ENCODE measurements around the gene ITSN1. TPM values are rescaled to one million over a fixed set of nuclear protein-coding genes. Genes with fewer than 3 reads are reported as not detected.
"Not testable (repeated sequence)": the region's sequence is repeated elsewhere in the genome, so short reads cannot be mapped to it uniquely, and the experiment has no call there.

Gene ITSN1
- total RNA-seq, 1 donor from 2014 or later, result 4.8 TPM

- Mint-ChIP-seq H3K36me3 (ENCODE audit: low read depth) (peaks cover 26% of the 10 kb centered on the region), H3K27ac (no peak overlapping the region), H3K9me3 (no peaks in the 10 kb centered on the region), H3K27me3 (peaks cover 5% of the 10 kb centered on the region), H3K4me3 (no peak overlapping the region), H3K4me1 (peaks cover 27% of the 10 kb centered on the region)
- no peak for DNase-seq
- intact Hi-C loops (cut with micrococcal nuclease), result no loop called here
These were observed 256.9 kb downstream of the ITSN1 start for GRCh38 chr21:33899199-33899598.

GRCh38 chr21:33901412-33902288, 259.3 kb downstream of the ITSN1 start:
- Mint-ChIP-seq H3K36me3 (ENCODE audit: low read depth) (peaks cover 47% of the 10 kb centered on the region), H3K9me3 (no peaks in the 10 kb centered on the region), H3K27me3 (no peaks in the 10 kb centered on the region), H3K4me3 (no peak overlapping the region), H3K4me1 (peaks cover 16% of the 10 kb centered on the region), H3K27ac (peak overlapping the region; percentile 20)
- DNase-seq, result peak; percentile 68
- intact Hi-C loops (cut with micrococcal nuclease), result no loop called here

GRCh38 chr21:33902349-33902748, 260.0 kb downstream of the ITSN1 start:
- Mint-ChIP-seq H3K4me3 (no peak overlapping the region), H3K4me1 (peaks cover 16% of the 10 kb centered on the region), H3K9me3 (no peaks in the 10 kb centered on the region), H3K27me3 (no peaks in the 10 kb centered on the region), H3K36me3 (ENCODE audit: low read depth) (peaks cover 53% of the 10 kb centered on the region), H3K27ac (peak overlapping the region; percentile 34)
- DNase-seq, result no peak
- intact Hi-C loops (cut with micrococcal nuclease), result no loop called here

GRCh38 chr21:33904041-33904440, 261.7 kb downstream of the ITSN1 start:
- H3K9me3 Mint-ChIP-seq, result no peaks in the 10 kb centered on the region
- H3K36me3 Mint-ChIP-seq (ENCODE audit: low read depth), result peaks cover 70% of the 10 kb centered on the region
- no peak overlapping the region for H3K4me3 Mint-ChIP-seq
- intact Hi-C loops (cut with micrococcal nuclease), result no loop called here
- no peak for DNase-seq
- H3K27ac Mint-ChIP-seq, result no peak overlapping the region
- H3K27me3 Mint-ChIP-seq, result no peaks in the 10 kb centered on the region
- H3K4me1 Mint-ChIP-seq, result peaks cover 18% of the 10 kb centered on the region

GRCh38 chr21:33908760-33909159, 266.5 kb downstream of the ITSN1 start:
- no peak overlapping the region for H3K27ac Mint-ChIP-seq

GRCh38 chr21:33909756-33910155, 267.5 kb downstream of the ITSN1 start:
- intact Hi-C loops (cut with micrococcal nuclease), result no loop called here
- Mint-ChIP-seq H3K4me3 (no peak overlapping the region), H3K9me3 (no peaks in the 10 kb centered on the region), H3K36me3 (ENCODE audit: low read depth) (peaks cover 67% of the 10 kb centered on the region), H3K4me1 (peaks cover 17% of the 10 kb centered on the region), H3K27me3 (no peaks in the 10 kb centered on the region), H3K27ac (no peak overlapping the region)
- no peak for DNase-seq

More at GRCh38 chr21:33908760-33909159, 266.5 kb downstream of the ITSN1 start:
- intact Hi-C loops (cut with micrococcal nuclease), result no loop called here
- Mint-ChIP-seq H3K9me3 (no peaks in the 10 kb centered on the region), H3K27me3 (no peaks in the 10 kb centered on the region), H3K4me3 (no peak overlapping the region), H3K4me1 (peaks cover 10% of the 10 kb centered on the region), H3K36me3 (ENCODE audit: low read depth) (peaks cover 68% of the 10 kb centered on the region)
- DNase-seq, result no peak

- Mint-ChIP-seq H3K9me3 (no peaks in the 10 kb centered on the region), H3K4me3 (peak overlapping the region; percentile 99), H3K4me1 (peaks cover 31% of the 10 kb centered on the region), H3K27ac (peak overlapping the region; percentile 54), H3K27me3 (peaks cover 2% of the 10 kb centered on the region), H3K36me3 (ENCODE audit: low read depth) (peaks cover 34% of the 10 kb centered on the region)
- intact Hi-C loops (cut with micrococcal nuclease), result loop anchor here (2.0 kb wide), 1 partner anchor 19 kb away; no protein-coding TSS in a partner anchor
- no peak for DNase-seq
These were observed 271.9 kb downstream of the ITSN1 start for GRCh38 chr21:33914188-33914587.

GRCh38 chr21:33915368-33916199, 273.3 kb downstream of the ITSN1 start, which contains the start of gene ATP5PO:
Gene ATP5PO (minus strand): TSS chr21:33915804. CDS start chr21:33915763, 41 bp downstream.
- intact Hi-C loops (cut with micrococcal nuclease), result loop anchor here (1.0 to 5.0 kb wide), 5 partner anchors 17 to 702 kb away; partner anchors contain the start of genes CRYZL1 and RCAN1
- Mint-ChIP-seq H3K9me3 (no peaks in the 10 kb centered on the region), H3K4me3 (peak within 1 kb of the TSS; percentile 99), H3K27ac (peak within 1 kb of the TSS; percentile 99), H3K4me1 (peaks cover 30% of the 10 kb centered on the region), H3K36me3 (ENCODE audit: low read depth) (peaks cover 25% of the 10 kb centered on the region), H3K27me3 (peaks cover 2% of the 10 kb centered on the region)
- DNase-seq, result peak; percentile 99

GRCh38 chr21:33916200-33916567, 273.9 kb downstream of the ITSN1 start:
- peak overlapping the region; percentile 99 for H3K27ac Mint-ChIP-seq
- peaks cover 2% of the 10 kb centered on the region for H3K27me3 Mint-ChIP-seq
- no peak for DNase-seq
- intact Hi-C loops (cut with micrococcal nuclease), result loop anchor here (5.0 kb wide), 3 partner anchors 106 to 701 kb away; partner anchors contain the start of gene RCAN1
- H3K4me1 Mint-ChIP-seq, result peaks cover 32% of the 10 kb centered on the region
- peaks cover 20% of the 10 kb centered on the region for H3K36me3 Mint-ChIP-seq (ENCODE audit: low read depth)
- peak overlapping the region; percentile 99 for H3K4me3 Mint-ChIP-seq
- no peaks in the 10 kb centered on the region for H3K9me3 Mint-ChIP-seq

- Mint-ChIP-seq H3K4me3 (no peak overlapping the region), H3K36me3 (ENCODE audit: low read depth) (peaks cover 15% of the 10 kb centered on the region), H3K9me3 (no peaks in the 10 kb centered on the region), H3K27me3 (peaks cover 2% of the 10 kb centered on the region), H3K27ac (no peak overlapping the region), H3K4me1 (peaks cover 32% of the 10 kb centered on the region)
- intact Hi-C loops (cut with micrococcal nuclease), result loop anchor here (5.0 kb wide), 3 partner anchors 105 to 700 kb away; partner anchors contain the start of gene RCAN1
- DNase-seq, result no peak
These were observed 275.1 kb downstream of the ITSN1 start for GRCh38 chr21:33917421-33917820.

GRCh38 chr21:33924079-33924765, 281.9 kb downstream of the ITSN1 start:
- no peaks in the 10 kb centered on the region for H3K9me3 Mint-ChIP-seq
- H3K4me1 Mint-ChIP-seq, result peaks cover 13% of the 10 kb centered on the region
- H3K27ac Mint-ChIP-seq, result no peak overlapping the region
- H3K36me3 Mint-ChIP-seq (ENCODE audit: low read depth), result peaks cover 4% of the 10 kb centered on the region
- intact Hi-C loops (cut with micrococcal nuclease), result loop anchor here (2.0 to 5.0 kb wide), 6 partner anchors 53 to 425 kb away; no protein-coding TSS in a partner anchor
- no peak overlapping the region for H3K4me3 Mint-ChIP-seq
- peak; percentile 97 for DNase-seq
- no peaks in the 10 kb centered on the region for H3K27me3 Mint-ChIP-seq

- no peaks in the 10 kb centered on the region for H3K27me3 Mint-ChIP-seq
These were observed 282.4 kb downstream of the ITSN1 start for GRCh38 chr21:33924766-33925100.

GRCh38 chr21:33926248-33926647, 283.9 kb downstream of the ITSN1 start:
- H3K4me1 Mint-ChIP-seq; DNase-seq; intact Hi-C loops (cut with micrococcal nuclease); H3K27ac Mint-ChIP-seq; H3K36me3 Mint-ChIP-seq (ENCODE audit: low read depth); H3K9me3 Mint-ChIP-seq; H3K27me3 Mint-ChIP-seq; H3K4me3 Mint-ChIP-seq: not testable (repeated sequence)

More at GRCh38 chr21:33924766-33925100, 282.4 kb downstream of the ITSN1 start:
- Mint-ChIP-seq H3K4me3 (no peak overlapping the region), H3K9me3 (no peaks in the 10 kb centered on the region), H3K4me1 (peaks cover 13% of the 10 kb centered on the region), H3K27ac (no peak overlapping the region), H3K36me3 (ENCODE audit: low read depth) (peaks cover 4% of the 10 kb centered on the region)
- peak; percentile 64 for DNase-seq
- intact Hi-C loops (cut with micrococcal nuclease), result loop anchor here (2.0 to 5.0 kb wide), 6 partner anchors 52 to 424 kb away; no protein-coding TSS in a partner anchor

Measured in activated CD4-positive, alpha-beta T cell treated with anti-CD3 and anti-CD28 coated beads, Interleukin-2, amount 10 ng/mL, durations not matched to agents 24 days and 14 days (primary cell).